Tibial artery (tissue), 4 donors: ENCODE results near the gene IFT88.

Experiments
- DNase-seq, 2 donors: peaks; one replicate each; pipeline ENCODE4 v3.0.0-alpha.2; 2019
- H3K27ac ChIP-seq, 2 donors: fragments of 200-600 bp; sonication (generic) in 1 of 2; 1 replicate in 1 of 2; 2 replicates in 1 of 2; pipeline ENCODE4 v1.5.1; 2018 to 2019; ENCODE audit warnings: mild to moderate bottlenecking in 1 of 2
- H3K27me3 ChIP-seq, 2 donors: fragments of 200-600 bp; sonication (generic) in 1 of 2; one replicate each; pipeline versions ENCODE4 v1.5.1 to v1.6.0; 2016 to 2019
- H3K36me3 ChIP-seq, 3 donors: fragments of 200-600 bp; sonication (generic) in 2 of 3; one replicate each; pipeline ENCODE4 v1.5.1; 2016 to 2019; ENCODE audit warnings: mild to moderate bottlenecking in 2 of 3
- H3K4me1 ChIP-seq, 4 donors: fragments of 200-600 bp; sonication (generic) in 2 of 4; 1 replicate in 3 of 4; 2 replicates in 1 of 4; pipeline ENCODE4 v1.5.1; 2016 to 2019
- H3K4me3 ChIP-seq, 2 donors: fragments of 200-600 bp; sonication (generic) in 1 of 2; 1 replicate in 1 of 2; 2 replicates in 1 of 2; pipeline ENCODE4 v1.5.1; 2018 to 2019; ENCODE audit warnings: mild to moderate bottlenecking in 2 of 2
- H3K9me3 ChIP-seq, 3 donors: fragments of 200-600 bp; sonication (generic) in 1 of 3; one replicate each; pipeline ENCODE4 v1.5.1; 2016 to 2019
- intact Hi-C: fragments of 100-400 bp; cut with DNase I; formaldehyde crosslinking; loops from one replicate; pipeline ENCODE4 v1.15.0; 2023; ENCODE audit warnings: low total_unique reads
- TF ChIP-seq, protein P1 (sequence below), 2 experiments: fragments of 200-600 bp in 1 of 2; fragments of 450-650 bp in 1 of 2; IDR thresholded peaks; one replicate each; pipeline ENCODE4 v1.5.1; 2017 to 2019; ENCODE audit warnings: antibody characterized with exemption in 2 of 2, mild to moderate bottlenecking in 1 of 2, moderate library complexity in 1 of 2

Gene IFT88

DNA sequence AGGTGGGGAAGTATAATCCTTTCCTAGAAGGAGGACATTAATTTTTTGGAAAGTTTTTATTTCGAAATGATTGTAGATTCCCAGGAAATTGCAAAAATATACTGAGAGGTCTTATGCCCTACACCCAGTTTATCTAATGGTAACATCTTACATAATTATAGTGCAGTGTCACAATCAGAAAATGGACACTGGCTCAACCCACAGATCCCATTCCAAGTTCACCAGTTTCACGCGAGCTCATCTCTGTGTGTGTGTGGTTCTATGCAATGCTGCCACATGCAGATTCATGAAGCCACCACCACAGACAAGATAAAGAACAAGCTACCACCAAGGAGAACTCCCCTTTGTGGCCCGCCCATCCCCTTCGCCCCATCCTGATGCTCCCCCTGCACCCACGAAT lies 160.9 kb downstream of the IFT88 start:
- intact Hi-C loops, result no loop called here
- no peak overlapping the region for H3K27ac ChIP-seq
- H3K4me3 ChIP-seq, result no peak overlapping the region
- no peaks in the 10 kb centered on the region for H3K4me1 ChIP-seq
- no peak for DNase-seq
- no peaks in the 10 kb centered on the region for H3K9me3 ChIP-seq
- TF ChIP-seq, protein P1, sequence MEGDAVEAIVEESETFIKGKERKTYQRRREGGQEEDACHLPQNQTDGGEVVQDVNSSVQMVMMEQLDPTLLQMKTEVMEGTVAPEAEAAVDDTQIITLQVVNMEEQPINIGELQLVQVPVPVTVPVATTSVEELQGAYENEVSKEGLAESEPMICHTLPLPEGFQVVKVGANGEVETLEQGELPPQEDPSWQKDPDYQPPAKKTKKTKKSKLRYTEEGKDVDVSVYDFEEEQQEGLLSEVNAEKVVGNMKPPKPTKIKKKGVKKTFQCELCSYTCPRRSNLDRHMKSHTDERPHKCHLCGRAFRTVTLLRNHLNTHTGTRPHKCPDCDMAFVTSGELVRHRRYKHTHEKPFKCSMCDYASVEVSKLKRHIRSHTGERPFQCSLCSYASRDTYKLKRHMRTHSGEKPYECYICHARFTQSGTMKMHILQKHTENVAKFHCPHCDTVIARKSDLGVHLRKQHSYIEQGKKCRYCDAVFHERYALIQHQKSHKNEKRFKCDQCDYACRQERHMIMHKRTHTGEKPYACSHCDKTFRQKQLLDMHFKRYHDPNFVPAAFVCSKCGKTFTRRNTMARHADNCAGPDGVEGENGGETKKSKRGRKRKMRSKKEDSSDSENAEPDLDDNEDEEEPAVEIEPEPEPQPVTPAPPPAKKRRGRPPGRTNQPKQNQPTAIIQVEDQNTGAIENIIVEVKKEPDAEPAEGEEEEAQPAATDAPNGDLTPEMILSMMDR (IDR thresholded peaks at IDR 0.05), result no peak
- H3K36me3 ChIP-seq, result peaks cover 0 to 29% (median 7%) of the 10 kb centered on the region in 3 donors
- no peaks in the 10 kb centered on the region for H3K27me3 ChIP-seq

DNA sequence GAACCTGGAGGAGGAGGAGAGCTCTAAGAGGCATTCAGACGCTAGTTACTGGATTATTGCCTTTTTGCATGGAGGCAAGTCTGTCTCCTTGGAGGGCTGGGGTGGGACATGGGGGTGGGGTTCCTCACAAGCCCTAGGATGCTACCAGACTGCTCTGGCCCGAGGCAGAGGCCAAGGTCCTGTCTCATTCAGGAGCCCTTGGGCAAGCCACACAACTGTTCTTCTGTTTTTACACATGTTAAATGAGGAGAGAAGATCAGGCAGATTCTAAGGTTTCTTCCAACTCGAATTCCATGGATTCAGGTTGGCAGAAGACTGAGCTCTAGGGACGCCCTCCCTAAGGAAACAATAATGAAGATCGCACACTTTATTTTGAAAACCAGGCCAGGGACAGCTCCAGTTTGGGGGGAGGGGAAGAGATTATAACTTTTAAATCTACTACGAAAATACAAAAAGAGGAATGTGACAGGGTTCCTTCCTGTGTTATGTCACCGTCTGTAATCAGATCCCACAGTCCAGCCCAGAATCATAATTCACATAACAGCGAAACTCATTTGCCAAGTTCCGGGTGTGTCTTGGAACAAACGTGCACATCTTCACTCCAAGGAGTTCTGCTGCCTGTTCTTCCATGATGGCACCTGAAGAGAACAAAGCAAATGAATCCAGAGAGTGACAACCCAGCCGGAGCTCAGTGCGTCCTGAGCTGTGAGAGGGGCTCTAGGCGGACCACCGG lies 161.8 kb downstream of the IFT88 start:
- TF ChIP-seq, protein P1 (IDR thresholded peaks at IDR 0.05), result no peak
- intact Hi-C loops, result no loop called here
- Histone ChIP-seq H3K36me3 (peaks cover 0 to 29% (median 7%) of the 10 kb centered on the region in 3 donors), H3K27me3 (no peaks in the 10 kb centered on the region), H3K4me1 (no peaks in the 10 kb centered on the region), H3K4me3 (no peak overlapping the region), H3K27ac (no peak overlapping the region), H3K9me3 (no peaks in the 10 kb centered on the region)
- DNase-seq, result no peak

DNA sequence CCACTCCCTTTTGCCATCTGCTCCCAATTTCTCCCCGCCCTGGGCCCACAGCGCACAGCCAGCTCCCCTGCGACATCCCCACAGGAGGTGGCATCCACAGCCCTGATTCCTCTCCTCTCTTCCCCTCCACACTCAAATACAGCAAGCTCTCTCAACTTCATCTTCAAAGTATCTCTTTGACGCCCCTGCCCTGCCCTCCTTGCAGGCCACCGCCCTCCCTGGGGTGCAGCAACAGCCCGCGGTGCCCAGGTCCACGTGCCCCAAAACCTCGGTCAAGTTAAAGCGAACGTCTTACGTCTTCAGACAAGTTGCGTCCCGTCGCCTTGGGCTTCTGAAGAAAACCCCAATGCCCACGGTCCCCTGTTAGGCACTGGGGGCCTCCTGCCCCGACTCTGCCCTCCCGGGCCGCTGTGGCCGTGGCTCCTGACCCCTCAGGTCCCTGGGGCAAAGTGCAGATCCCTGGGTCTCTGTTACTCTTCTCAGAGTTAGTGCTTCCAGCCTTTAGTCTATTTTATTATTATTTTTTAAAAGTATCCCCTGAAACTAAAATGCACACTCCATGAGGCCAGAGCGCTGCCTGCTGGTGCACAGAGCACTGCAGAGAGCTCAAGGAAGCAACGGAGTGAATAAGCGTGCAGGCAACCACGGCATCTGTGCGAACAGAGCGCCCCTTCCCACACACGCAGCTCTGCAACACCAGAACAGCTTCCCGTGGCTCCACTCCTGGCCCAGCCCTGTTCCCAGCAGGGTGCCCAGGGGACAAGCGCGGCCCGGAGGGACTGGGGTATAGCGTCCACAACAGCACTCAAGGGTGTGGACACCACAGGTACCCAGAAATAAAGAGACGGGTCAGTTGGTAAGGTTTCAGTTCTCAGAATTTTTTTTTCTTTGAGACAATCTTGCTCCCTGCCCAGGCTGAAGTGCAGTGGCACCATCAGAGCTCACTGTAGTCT lies 163.0 kb downstream of the IFT88 start:
- TF ChIP-seq, protein P1 (IDR thresholded peaks at IDR 0.05), result no peak
- Histone ChIP-seq H3K4me3 (no peak overlapping the region), H3K36me3 (peaks cover 0 to 29% (median 7%) of the 10 kb centered on the region in 3 donors), H3K27me3 (no peaks in the 10 kb centered on the region), H3K9me3 (no peaks in the 10 kb centered on the region), H3K4me1 (no peaks in the 10 kb centered on the region), H3K27ac (no peak overlapping the region)
- DNase-seq, result no peak
- intact Hi-C loops, result no loop called here

DNA sequence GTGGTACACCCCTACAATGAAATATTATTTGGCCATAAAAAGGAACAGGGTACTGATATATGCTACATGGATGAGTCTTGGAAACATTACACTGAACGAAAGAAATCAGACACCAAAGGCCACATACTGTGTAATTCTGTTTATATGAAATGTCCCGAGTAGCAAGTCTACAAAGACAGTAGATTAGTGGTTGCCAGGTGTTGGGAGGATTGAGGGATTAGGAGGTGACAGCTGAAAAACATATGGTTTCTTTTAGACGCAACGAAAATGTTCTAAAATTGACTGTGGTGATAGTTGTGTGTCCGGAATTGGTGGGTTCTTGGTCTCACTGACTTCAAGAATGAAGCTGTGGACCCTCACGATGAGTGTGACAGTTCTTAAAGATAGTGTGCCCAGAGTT lies 171.7 kb downstream of the IFT88 start:
- no peaks in the 10 kb centered on the region for H3K4me1 ChIP-seq
- H3K27me3 ChIP-seq, result no peaks in the 10 kb centered on the region
- TF ChIP-seq, protein P1 (IDR thresholded peaks at IDR 0.05), result no peak
- no peak overlapping the region for H3K4me3 ChIP-seq
- no peak for DNase-seq
- intact Hi-C loops, result no loop called here
- H3K36me3 ChIP-seq, result peaks cover 3 to 19% (median 17%) of the 10 kb centered on the region in 3 donors
- no peak overlapping the region for H3K27ac ChIP-seq
- H3K9me3 ChIP-seq, result peaks cover 0 to 9% (median 8%) of the 10 kb centered on the region in 3 donors

DNA sequence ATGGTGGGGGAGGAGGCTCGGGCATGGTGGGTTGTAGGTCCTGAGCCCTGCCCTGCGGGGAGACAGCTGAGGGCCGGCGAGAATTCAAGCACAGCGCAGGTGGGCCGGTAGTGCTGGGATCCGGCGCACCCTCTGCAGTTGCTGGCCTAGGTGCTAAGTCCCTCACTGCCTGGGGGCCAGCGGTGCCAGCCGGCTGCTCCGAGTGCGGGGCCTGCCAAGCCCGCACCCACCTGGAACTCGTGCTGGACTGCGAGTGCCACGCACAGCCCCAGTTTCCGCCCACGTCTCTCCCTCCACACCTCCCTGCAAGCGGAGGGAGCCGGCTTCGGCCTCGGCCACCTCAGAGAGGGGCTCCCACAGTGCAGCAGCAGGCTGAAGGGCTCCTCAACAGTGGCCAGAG lies 173.1 kb downstream of the IFT88 start:
- Histone ChIP-seq H3K27me3 (no peaks in the 10 kb centered on the region), H3K27ac (no peak overlapping the region), H3K4me1 (no peaks in the 10 kb centered on the region), H3K9me3 (peaks cover 0 to 9% (median 8%) of the 10 kb centered on the region in 3 donors), H3K36me3 (peaks cover 3 to 19% (median 17%) of the 10 kb centered on the region in 3 donors), H3K4me3 (no peak overlapping the region)
- DNase-seq, result no peak
- TF ChIP-seq, protein P1 (IDR thresholded peaks at IDR 0.05), result no peak
- intact Hi-C loops, result no loop called here
